ENCODE measurements around the gene CHD9NB.

Gene CHD9NB

GRCh38 chr16:53085369-53085843 is 32.7 kb upstream of the CHD9NB start:
- Mint-ChIP-seq H3K9me3 (no peaks in the 10 kb centered on the region), H3K4me1 (peaks cover 79% of the 10 kb centered on the region), H3K27ac (peak overlapping the region; percentile 95 to 100 (median 96)), H3K36me3 (ENCODE audit: low read depth) (no peaks in the 10 kb centered on the region), H3K4me3 (peak overlapping the region; percentile 2 to 45 (median 24)), H3K27me3 (ENCODE audit: low read depth) (no peaks in the 10 kb centered on the region)
- no peak for TF ChIP-seq CTCF (IDR thresholded peaks at IDR 0.05; ENCODE audit: unreplicated experiment in 3 of 3)

- H3K9me3 Mint-ChIP-seq, result no peaks in the 10 kb centered on the region
- no peaks in the 10 kb centered on the region for H3K27me3 Mint-ChIP-seq (ENCODE audit: low read depth)
- no peak overlapping the region for H3K4me3 Mint-ChIP-seq
- no peak for TF ChIP-seq CTCF (IDR thresholded peaks at IDR 0.05; ENCODE audit: unreplicated experiment in 3 of 3)
- H3K27ac Mint-ChIP-seq, result peak overlapping the region; percentile 95 to 100 (median 96)
- H3K4me1 Mint-ChIP-seq, result peaks cover 79% of the 10 kb centered on the region
- no peaks in the 10 kb centered on the region for H3K36me3 Mint-ChIP-seq (ENCODE audit: low read depth)
Measured at GRCh38 chr16:53084746-53085334, 32.1 kb upstream of the CHD9NB start.

DNA sequence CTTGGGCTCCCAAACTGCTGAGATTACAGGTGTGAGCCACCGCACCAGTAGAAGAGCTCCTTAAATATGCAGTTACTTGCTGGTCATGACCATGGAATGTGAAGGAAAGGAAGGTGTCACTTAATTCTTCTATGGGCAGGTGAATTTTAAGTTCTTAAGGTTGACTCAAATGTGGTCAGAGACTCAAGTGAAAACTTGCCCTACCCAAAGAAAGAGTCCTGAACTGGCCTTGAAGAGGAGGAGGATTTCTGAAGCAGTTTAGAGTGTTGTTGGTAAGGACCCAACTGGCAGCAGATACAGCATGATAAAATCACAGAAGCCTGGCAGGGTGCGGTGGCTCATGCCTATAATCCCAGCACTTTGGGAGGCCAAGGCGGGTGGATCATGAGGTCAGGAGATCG is 31.4 kb upstream of the CHD9NB start:
- peak overlapping the region; percentile 95 to 100 (median 96) for H3K27ac Mint-ChIP-seq
- no peaks in the 10 kb centered on the region for H3K36me3 Mint-ChIP-seq (ENCODE audit: low read depth)
- peaks cover 79% of the 10 kb centered on the region for H3K4me1 Mint-ChIP-seq
- no peaks in the 10 kb centered on the region for H3K9me3 Mint-ChIP-seq
- TF ChIP-seq CTCF (IDR thresholded peaks at IDR 0.05; ENCODE audit: unreplicated experiment in 3 of 3), result no peak
- H3K27me3 Mint-ChIP-seq (ENCODE audit: low read depth), result no peaks in the 10 kb centered on the region
- H3K4me3 Mint-ChIP-seq, result peak overlapping the region in 1 of 3 experiments; percentile 2

GRCh38 chr16:53083119-53083518 is 30.4 kb upstream of the CHD9NB start:
- no peak for TF ChIP-seq CTCF (IDR thresholded peaks at IDR 0.05; ENCODE audit: unreplicated experiment in 3 of 3)
- H3K27ac Mint-ChIP-seq, result peak overlapping the region; percentile 51 to 100 (median 77)

DNA sequence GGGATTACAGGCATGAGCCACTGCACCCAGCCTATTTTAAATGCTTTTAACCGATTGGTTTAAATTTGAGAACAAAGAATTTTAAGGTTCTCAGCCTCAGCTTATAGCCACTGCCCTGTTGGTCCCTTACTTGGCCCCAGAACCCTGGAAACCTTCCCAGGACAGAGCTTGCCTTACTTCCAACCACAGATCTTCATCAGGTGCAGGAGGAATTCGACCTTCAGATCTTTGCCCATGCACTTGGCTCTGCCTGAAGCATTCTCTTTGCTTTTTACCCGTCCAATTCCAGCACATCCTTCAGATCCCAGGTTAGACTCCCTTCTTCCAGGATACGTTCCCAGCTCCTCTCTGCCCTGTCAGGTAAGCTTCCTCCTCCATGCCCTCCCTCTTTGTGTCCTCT is 29.8 kb upstream of the CHD9NB start:
- H3K4me1 Mint-ChIP-seq, result peaks cover 94% of the 10 kb centered on the region

More at GRCh38 chr16:53083119-53083518, 30.4 kb upstream of the CHD9NB start:
- Mint-ChIP-seq H3K9me3 (no peaks in the 10 kb centered on the region), H3K36me3 (ENCODE audit: low read depth) (peaks cover 6% of the 10 kb centered on the region), H3K27me3 (ENCODE audit: low read depth) (no peaks in the 10 kb centered on the region), H3K4me1 (peaks cover 89% of the 10 kb centered on the region), H3K4me3 (no peak overlapping the region)

More for the DNA sequence above, 29.8 kb upstream of the CHD9NB start:
- Mint-ChIP-seq H3K27ac (peak overlapping the region; percentile 51 to 100 (median 77)), H3K9me3 (no peaks in the 10 kb centered on the region), H3K4me3 (no peak overlapping the region), H3K27me3 (ENCODE audit: low read depth) (no peaks in the 10 kb centered on the region), H3K36me3 (ENCODE audit: low read depth) (peaks cover 8% of the 10 kb centered on the region)
- no peak for TF ChIP-seq CTCF (IDR thresholded peaks at IDR 0.05; ENCODE audit: unreplicated experiment in 3 of 3)
